Measurements from ENCODE around the gene IFNGR1.
A peak's percentile ranks its signal among the peaks of the same experiment; 100 is the strongest.

IFNGR1 gene

GRCh38 chr6:137203256-137203655, 15.9 kb downstream of the IFNGR1 start:
- DNase-seq: no peak
- TF ChIP-seq EZH2 (optimal IDR thresholded peaks at IDR 0.05; ENCODE audit: low read depth, low read length) (no peak), EZH2phosphoT487 (IDR thresholded peaks at IDR 0.05; ENCODE audit: low read length) (no peak)
- TF ChIP-seq, protein P1, sequence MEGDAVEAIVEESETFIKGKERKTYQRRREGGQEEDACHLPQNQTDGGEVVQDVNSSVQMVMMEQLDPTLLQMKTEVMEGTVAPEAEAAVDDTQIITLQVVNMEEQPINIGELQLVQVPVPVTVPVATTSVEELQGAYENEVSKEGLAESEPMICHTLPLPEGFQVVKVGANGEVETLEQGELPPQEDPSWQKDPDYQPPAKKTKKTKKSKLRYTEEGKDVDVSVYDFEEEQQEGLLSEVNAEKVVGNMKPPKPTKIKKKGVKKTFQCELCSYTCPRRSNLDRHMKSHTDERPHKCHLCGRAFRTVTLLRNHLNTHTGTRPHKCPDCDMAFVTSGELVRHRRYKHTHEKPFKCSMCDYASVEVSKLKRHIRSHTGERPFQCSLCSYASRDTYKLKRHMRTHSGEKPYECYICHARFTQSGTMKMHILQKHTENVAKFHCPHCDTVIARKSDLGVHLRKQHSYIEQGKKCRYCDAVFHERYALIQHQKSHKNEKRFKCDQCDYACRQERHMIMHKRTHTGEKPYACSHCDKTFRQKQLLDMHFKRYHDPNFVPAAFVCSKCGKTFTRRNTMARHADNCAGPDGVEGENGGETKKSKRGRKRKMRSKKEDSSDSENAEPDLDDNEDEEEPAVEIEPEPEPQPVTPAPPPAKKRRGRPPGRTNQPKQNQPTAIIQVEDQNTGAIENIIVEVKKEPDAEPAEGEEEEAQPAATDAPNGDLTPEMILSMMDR (IDR thresholded peaks at IDR 0.05; ENCODE audit: low read length): no peak
- no peaks in the 10 kb centered on the region for H3K36me3 ChIP-seq (replicated peaks; ENCODE audit: insufficient read depth, low read length)

DNA sequence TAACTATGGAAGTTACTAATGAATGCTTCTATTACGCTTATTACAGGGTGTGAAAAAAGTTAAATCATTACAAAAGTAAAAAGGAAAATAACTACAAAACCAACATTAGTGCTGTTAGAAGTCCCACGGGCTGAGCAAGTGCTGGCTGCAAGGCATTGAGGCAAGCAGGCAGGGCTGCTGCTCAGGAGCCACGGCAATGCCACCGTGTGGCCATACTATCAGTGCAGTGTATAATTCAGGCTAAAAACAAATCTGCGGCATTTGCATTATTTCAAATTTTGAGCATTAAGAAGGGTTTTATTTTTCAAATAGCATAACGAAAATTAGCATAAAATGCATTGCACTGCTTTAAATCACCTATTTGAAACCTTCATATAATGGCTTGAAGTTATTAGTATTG, 17.1 kb downstream of the IFNGR1 start:
- H3K79me2 ChIP-seq (ENCODE audit: low read length): no peaks in the 10 kb centered on the region
- peaks cover 15% of the 10 kb centered on the region for H3K4me1 ChIP-seq (ENCODE audit: low read length)
- no peaks in the 10 kb centered on the region for H3F3A ChIP-seq (ENCODE audit: insufficient read depth, low read length)
- no peak overlapping the region for H3K4me2 ChIP-seq (ENCODE audit: low read depth, low read length)
- H3K9ac ChIP-seq (ENCODE audit: low read length): no peak overlapping the region
- no peak overlapping the region for H3K4me3 ChIP-seq (ENCODE audit: low read length)
- H2AFZ ChIP-seq (ENCODE audit: low read length): no peak overlapping the region
- H3K36me3 ChIP-seq (replicated peaks; ENCODE audit: insufficient read depth, low read length): no peaks in the 10 kb centered on the region
- no peak for DNase-seq
- no peak for TF ChIP-seq EZH2phosphoT487 (IDR thresholded peaks at IDR 0.05; ENCODE audit: low read length)
- no peak for TF ChIP-seq EZH2 (optimal IDR thresholded peaks at IDR 0.05; ENCODE audit: low read depth, low read length)
- TF ChIP-seq, protein P1 (IDR thresholded peaks at IDR 0.05; ENCODE audit: low read length): peak; percentile 8; the same call in 1 of the 2 replicates
- no peaks in the 10 kb centered on the region for H3K9me2 ChIP-seq (replicated peaks; ENCODE audit: insufficient read depth, low read length)
- H4K20me1 ChIP-seq (ENCODE audit: insufficient read depth, low read length): no peaks in the 10 kb centered on the region
- H3K27ac ChIP-seq (ENCODE audit: low read length): no peak overlapping the region
- H3K27me3 ChIP-seq (replicated peaks; ENCODE audit: insufficient read depth, low read length): no peaks in the 10 kb centered on the region
- no peaks in the 10 kb centered on the region for H3K9me3 ChIP-seq (replicated peaks; ENCODE audit: insufficient read depth, low read length)

More at GRCh38 chr6:137203256-137203655, 15.9 kb downstream of the IFNGR1 start:
- Histone ChIP-seq H3K4me2 (ENCODE audit: low read depth, low read length) (peak overlapping the region; percentile 12; the same call in 1 of the 2 replicates), H3K27me3 (replicated peaks; ENCODE audit: insufficient read depth, low read length) (no peaks in the 10 kb centered on the region), H3K27ac (ENCODE audit: low read length) (peak overlapping the region; percentile 21; the same call in 1 of the 2 replicates), H3F3A (ENCODE audit: insufficient read depth, low read length) (no peaks in the 10 kb centered on the region), H3K9ac (ENCODE audit: low read length) (no peak overlapping the region), H2AFZ (ENCODE audit: low read length) (no peak overlapping the region), H3K4me3 (ENCODE audit: low read length) (no peak overlapping the region), H3K9me2 (replicated peaks; ENCODE audit: insufficient read depth, low read length) (no peaks in the 10 kb centered on the region), H3K4me1 (ENCODE audit: low read length) (peaks cover 15% of the 10 kb centered on the region), H3K9me3 (replicated peaks; ENCODE audit: insufficient read depth, low read length) (no peaks in the 10 kb centered on the region), H3K79me2 (ENCODE audit: low read length) (no peaks in the 10 kb centered on the region), H4K20me1 (ENCODE audit: insufficient read depth, low read length) (no peaks in the 10 kb centered on the region)

DNA sequence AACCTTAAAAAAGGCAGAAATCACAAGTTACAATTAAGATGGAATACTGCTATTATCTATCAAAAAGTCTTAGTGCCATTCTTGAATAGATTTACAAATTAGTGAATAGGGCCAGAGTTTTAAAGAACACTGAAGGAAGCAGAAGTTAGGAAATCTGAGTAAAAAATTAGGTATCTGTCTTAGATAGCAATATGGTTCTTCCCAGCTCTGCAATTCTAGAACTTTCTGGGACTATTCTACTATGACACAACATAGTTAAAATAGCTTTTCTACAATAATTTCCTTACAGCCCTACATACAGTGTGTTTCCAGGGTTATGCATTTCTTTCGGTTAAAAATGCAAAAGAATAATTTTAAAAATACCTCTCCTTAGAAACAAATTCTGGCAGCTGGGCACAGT, 18.2 kb downstream of the IFNGR1 start:
- Histone ChIP-seq H3K4me1 (ENCODE audit: low read length) (peaks cover 15% of the 10 kb centered on the region), H3K4me3 (ENCODE audit: low read length) (no peak overlapping the region), H3K27ac (ENCODE audit: low read length) (no peak overlapping the region), H3K4me2 (ENCODE audit: low read depth, low read length) (no peak overlapping the region), H3K79me2 (ENCODE audit: low read length) (no peaks in the 10 kb centered on the region), H3K27me3 (replicated peaks; ENCODE audit: insufficient read depth, low read length) (no peaks in the 10 kb centered on the region), H3K9ac (ENCODE audit: low read length) (no peak overlapping the region), H2AFZ (ENCODE audit: low read length) (no peak overlapping the region), H3K36me3 (replicated peaks; ENCODE audit: insufficient read depth, low read length) (no peaks in the 10 kb centered on the region), H3F3A (ENCODE audit: insufficient read depth, low read length) (no peaks in the 10 kb centered on the region), H4K20me1 (ENCODE audit: insufficient read depth, low read length) (no peaks in the 10 kb centered on the region), H3K9me2 (replicated peaks; ENCODE audit: insufficient read depth, low read length) (no peaks in the 10 kb centered on the region), H3K9me3 (replicated peaks; ENCODE audit: insufficient read depth, low read length) (no peaks in the 10 kb centered on the region)
- no peak for DNase-seq
- TF ChIP-seq, protein P1 (IDR thresholded peaks at IDR 0.05; ENCODE audit: low read length): no peak
- TF ChIP-seq EZH2 (optimal IDR thresholded peaks at IDR 0.05; ENCODE audit: low read depth, low read length) (no peak), EZH2phosphoT487 (IDR thresholded peaks at IDR 0.05; ENCODE audit: low read length) (no peak)
